Measurements from ENCODE around the gene CPA2. TPM values are rescaled to one million over a fixed set of nuclear protein-coding genes. Genes with fewer than 3 reads are reported as not detected.

CPA2 gene
- total and polyA plus RNA-seq, 2 of the 4 experiments (the other 2 are of a cell fraction) = 0.05 TPM; not detected in 1

GRCh38 chr7:130314305-130314704 is 47.6 kb downstream of the CPA2 start:
- Histone ChIP-seq H2AK9ac (replicated peaks; ENCODE audit: low read depth, low read length, poor library complexity) (no peak overlapping the region), H3K18ac (ENCODE audit: low read depth, low read length) (no peak overlapping the region), H2BK15ac (ENCODE audit: low read depth, low read length) (no peak overlapping the region), H4K91ac (ENCODE audit: insufficient read depth, low read depth, low read length) (no peak overlapping the region), H3K23ac (ENCODE audit: low read depth, low read length) (no peak overlapping the region), H3K27ac (ENCODE audit: insufficient read depth, low read length) (no peak overlapping the region), H3K9me1 (ENCODE audit: insufficient read depth, low read length) (no peaks in the 10 kb centered on the region), H3K9ac (ENCODE audit: low read depth, low read length) (no peak overlapping the region), H2AFZ (replicated peaks; ENCODE audit: low read length, poor library complexity) (no peak overlapping the region), H4K5ac (ENCODE audit: low read depth, low read length) (no peak overlapping the region), H3K4me2 (ENCODE audit: low read depth, low read length) (no peak overlapping the region), H3K14ac (replicated peaks; ENCODE audit: low read depth, low read length) (no peak overlapping the region), H2AK5ac (ENCODE audit: low read depth, low read length) (no peak overlapping the region), H3K4ac (ENCODE audit: low read depth, low read length) (no peak overlapping the region), H3K4me1 (ENCODE audit: control insufficient read depth, insufficient read depth, low read length) (no peaks in the 10 kb centered on the region), H3K4me3 (ENCODE audit: insufficient read depth, low read depth, low read length) (no peak overlapping the region), H2BK20ac (ENCODE audit: low read depth, low read length) (no peak overlapping the region), H3K79me1 (ENCODE audit: low read depth in 1 of 2, low read length in 2 of 2) (no peaks in the 10 kb centered on the region), H2BK120ac (ENCODE audit: low read depth, low read length) (no peak overlapping the region), H3K9me3 (ENCODE audit: control insufficient read depth, insufficient read depth, low read length) (no peaks in the 10 kb centered on the region), H3K27me3 (ENCODE audit: control insufficient read depth, insufficient read depth, low read length) (no peaks in the 10 kb centered on the region), H3K36me3 (ENCODE audit: control insufficient read depth, insufficient read depth, low read length) (peaks cover 6% of the 10 kb centered on the region), H4K8ac (ENCODE audit: low read depth in 2 of 2, low read length in 2 of 2) (no peak overlapping the region), H2BK5ac (ENCODE audit: low read depth, low read length, poor library complexity, severe bottlenecking) (no peak overlapping the region), H3K56ac (ENCODE audit: extremely low read depth, insufficient read depth, low read length) (no peak overlapping the region), H4K20me1 (ENCODE audit: insufficient read depth, low read length) (no peaks in the 10 kb centered on the region)
- no peak for TF ChIP-seq NFE2L2 (IDR thresholded peaks at IDR 0.05; ENCODE audit: low read depth, low read length)
- no peak for TF ChIP-seq POLR2A (IDR thresholded peaks at IDR 0.05; ENCODE audit: low read depth, low read length)
- no peak for TF ChIP-seq BHLHE40 (IDR thresholded peaks at IDR 0.05; ENCODE audit: low read depth, low read length)
- no peak for TF ChIP-seq MAFK (IDR thresholded peaks at IDR 0.05; ENCODE audit: low read depth, low read length)
- no peak for TF ChIP-seq RAD21 (IDR thresholded peaks at IDR 0.05; ENCODE audit: low read length)
- TF ChIP-seq MAZ (IDR thresholded peaks at IDR 0.05; ENCODE audit: borderline replicate concordance, low read depth, low read length) = no peak
- TF ChIP-seq CEBPB (IDR thresholded peaks at IDR 0.05; ENCODE audit: low read depth, low read length) = no peak
- TF ChIP-seq, protein P1, sequence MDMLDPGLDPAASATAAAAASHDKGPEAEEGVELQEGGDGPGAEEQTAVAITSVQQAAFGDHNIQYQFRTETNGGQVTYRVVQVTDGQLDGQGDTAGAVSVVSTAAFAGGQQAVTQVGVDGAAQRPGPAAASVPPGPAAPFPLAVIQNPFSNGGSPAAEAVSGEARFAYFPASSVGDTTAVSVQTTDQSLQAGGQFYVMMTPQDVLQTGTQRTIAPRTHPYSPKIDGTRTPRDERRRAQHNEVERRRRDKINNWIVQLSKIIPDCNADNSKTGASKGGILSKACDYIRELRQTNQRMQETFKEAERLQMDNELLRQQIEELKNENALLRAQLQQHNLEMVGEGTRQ (IDR thresholded peaks at IDR 0.05; ENCODE audit: low read depth, low read length) = no peak
- TF ChIP-seq SMC3 (IDR thresholded peaks at IDR 0.05; ENCODE audit: low read depth, low read length) = no peak
- no peak for TF ChIP-seq CHD1 (IDR thresholded peaks at IDR 0.05; ENCODE audit: low read depth, low read length)
- TF ChIP-seq MXI1 (IDR thresholded peaks at IDR 0.05; ENCODE audit: borderline replicate concordance, low read depth, low read length) = no peak
- TF ChIP-seq RCOR1 (IDR thresholded peaks at IDR 0.05; ENCODE audit: insufficient replicate concordance, low read length) = no peak
- TF ChIP-seq RFX5 (IDR thresholded peaks at IDR 0.05; ENCODE audit: low read depth, low read length) = no peak
- TF ChIP-seq FOS (IDR thresholded peaks at IDR 0.05; ENCODE audit: low read depth, low read length) = no peak
- no peak for TF ChIP-seq CTCF (conservative IDR thresholded peaks at IDR 0.05; ENCODE audit: low read depth, low read length)
- TF ChIP-seq, protein P2, sequence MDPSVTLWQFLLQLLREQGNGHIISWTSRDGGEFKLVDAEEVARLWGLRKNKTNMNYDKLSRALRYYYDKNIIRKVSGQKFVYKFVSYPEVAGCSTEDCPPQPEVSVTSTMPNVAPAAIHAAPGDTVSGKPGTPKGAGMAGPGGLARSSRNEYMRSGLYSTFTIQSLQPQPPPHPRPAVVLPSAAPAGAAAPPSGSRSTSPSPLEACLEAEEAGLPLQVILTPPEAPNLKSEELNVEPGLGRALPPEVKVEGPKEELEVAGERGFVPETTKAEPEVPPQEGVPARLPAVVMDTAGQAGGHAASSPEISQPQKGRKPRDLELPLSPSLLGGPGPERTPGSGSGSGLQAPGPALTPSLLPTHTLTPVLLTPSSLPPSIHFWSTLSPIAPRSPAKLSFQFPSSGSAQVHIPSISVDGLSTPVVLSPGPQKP (IDR thresholded peaks at IDR 0.05; ENCODE audit: borderline replicate concordance, low read depth, low read length) = no peak
- dilution Hi-C loops (cut with HindIII; ENCODE audit: low sequenced_read_pairs, unreplicated experiment) (no loop called here), in situ Hi-C loops (cut with MboI; ENCODE audit: low sequenced_read_pairs) (no loop called here), intact Hi-C loops (cut with micrococcal nuclease) (no loop called here)
- WGBS, 2 experiments (ENCODE audit: extremely low coverage in 2 of 2, insufficient read length in 1 of 2) = 73% methylated on average over 3 of the region's 6 CpGs; no CpG with 5 or more reads in 1 of the 2 experiments
- ATAC-seq (ENCODE audit: low read depth) (no peak), DNase-seq (no peak)
- CTCF ChIA-PET = no interaction called here
- POLR2A ChIA-PET (ENCODE audit: unreplicated experiment) = no interaction called here
- BruUV-seq (replicated peaks) = no TSS peak
